Activated CD8-positive, alpha-beta memory T cell treated with anti-CD3 and anti-CD28 coated beads for 1 hour (primary cell): ENCODE measurements around the gene ALPL.

Source experiments
- DNase-seq, 2 donors: peaks; one replicate each; pipeline ENCODE4 v3.0.0-alpha.2; 2020; ENCODE audit warnings: low read depth in 1 of 2; ENCODE audit errors: extremely low read depth in 1 of 2

ALPL gene

DNA sequence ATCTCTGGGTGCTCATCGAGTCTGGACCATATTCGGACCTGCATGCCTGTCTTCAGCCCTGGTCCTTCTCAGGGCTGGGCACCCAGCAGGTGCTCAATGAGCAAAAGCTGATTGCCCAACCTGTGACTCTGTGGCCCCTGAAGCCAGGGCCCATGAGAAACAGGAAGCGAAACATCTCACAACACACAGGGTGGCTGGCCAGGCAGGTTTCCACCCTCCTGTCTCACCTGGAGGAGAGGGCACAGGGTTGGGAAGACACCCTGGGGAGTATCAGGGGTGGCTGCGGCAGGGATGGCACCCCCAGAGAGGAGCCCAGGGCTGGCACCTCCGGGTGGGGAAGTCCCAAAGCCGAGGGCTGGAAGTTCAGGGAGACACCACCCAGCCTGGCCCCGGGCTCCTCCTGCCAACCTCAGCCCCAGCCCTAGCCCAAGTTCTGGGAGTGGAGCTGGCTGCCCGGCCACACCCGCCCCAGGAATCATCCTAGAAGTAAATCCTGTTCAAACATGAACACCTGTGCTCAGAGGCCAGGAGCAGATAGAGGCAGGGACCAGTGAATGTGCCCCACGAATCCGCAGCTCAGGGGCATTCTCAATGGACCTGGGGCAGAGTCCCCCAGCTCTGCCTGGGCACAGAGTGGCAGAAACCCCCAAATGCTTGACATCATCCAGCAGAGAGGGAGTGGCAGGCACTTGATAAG, 105.3 kb downstream of the ALPL start:
- no peak for DNase-seq

DNA sequence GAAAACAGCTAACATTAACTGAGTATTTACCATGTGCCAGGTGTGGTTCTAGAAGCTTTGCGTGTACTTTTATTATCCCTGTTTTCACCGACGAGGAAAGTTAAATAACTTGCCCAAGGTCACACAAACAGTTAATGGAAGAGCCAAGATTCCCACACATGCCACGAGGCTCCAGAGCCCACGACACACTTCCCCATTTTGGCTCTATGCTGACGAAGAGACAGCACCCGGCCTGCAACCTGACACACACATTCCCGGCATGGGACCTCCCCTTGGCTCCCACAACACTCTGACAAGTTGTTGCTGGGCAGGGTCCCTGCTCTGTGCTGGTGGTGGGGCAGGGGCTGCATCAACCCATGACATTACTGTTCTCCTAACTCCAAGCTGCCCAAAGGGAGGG, 107.1 kb downstream of the ALPL start:
- no peak for DNase-seq

DNA sequence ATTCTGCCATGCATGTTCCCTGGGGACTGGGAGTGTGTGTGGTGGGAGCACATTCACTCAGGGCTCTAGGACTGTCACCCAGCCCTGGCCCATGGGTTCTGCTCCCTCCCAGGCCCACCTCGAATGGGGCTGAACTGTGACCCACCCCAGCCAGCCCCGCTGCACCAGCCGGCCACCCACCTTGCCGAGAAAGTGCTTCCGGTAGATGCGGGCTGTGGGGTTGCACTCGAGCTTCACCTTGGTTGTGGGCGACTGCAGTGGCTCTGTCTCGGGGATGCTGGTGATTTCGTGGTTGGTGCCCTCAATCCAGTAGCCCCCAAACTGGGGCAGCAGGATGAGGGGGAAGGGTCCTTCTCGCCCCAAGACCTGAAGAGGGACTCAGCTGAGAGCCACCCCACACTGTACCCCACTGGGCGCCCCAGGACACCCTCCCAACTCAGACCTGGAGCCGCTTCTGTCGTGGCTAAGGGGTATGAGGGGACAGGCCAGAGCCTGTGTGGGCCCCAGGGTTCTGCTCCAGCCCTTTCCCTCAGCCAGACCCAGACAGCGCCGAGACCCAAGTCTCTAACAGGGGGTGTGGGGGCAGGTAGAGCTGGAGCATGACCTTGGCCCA, 108.0 kb downstream of the ALPL start:
- no peak for DNase-seq

DNA sequence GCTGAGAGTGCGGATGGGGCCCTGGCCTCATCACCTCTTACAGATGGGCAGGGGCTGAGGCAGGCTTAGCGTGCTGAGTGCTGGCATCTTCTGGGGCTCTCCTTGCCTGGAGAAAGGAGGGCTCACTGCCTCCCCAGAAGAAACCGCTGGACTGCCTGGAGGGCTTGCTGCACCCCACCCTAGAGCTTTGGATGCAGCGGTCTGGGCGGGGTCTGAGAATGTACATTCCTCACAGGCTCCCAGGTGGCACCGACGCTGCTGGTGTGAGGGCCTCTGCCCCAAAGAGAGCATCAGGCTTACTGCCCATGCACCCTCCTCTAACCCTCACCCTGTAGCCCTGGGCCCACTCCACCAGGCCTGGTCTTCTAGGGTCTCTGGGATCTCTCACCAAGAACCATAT, 108.8 kb downstream of the ALPL start:
- DNase-seq: no peak

DNA sequence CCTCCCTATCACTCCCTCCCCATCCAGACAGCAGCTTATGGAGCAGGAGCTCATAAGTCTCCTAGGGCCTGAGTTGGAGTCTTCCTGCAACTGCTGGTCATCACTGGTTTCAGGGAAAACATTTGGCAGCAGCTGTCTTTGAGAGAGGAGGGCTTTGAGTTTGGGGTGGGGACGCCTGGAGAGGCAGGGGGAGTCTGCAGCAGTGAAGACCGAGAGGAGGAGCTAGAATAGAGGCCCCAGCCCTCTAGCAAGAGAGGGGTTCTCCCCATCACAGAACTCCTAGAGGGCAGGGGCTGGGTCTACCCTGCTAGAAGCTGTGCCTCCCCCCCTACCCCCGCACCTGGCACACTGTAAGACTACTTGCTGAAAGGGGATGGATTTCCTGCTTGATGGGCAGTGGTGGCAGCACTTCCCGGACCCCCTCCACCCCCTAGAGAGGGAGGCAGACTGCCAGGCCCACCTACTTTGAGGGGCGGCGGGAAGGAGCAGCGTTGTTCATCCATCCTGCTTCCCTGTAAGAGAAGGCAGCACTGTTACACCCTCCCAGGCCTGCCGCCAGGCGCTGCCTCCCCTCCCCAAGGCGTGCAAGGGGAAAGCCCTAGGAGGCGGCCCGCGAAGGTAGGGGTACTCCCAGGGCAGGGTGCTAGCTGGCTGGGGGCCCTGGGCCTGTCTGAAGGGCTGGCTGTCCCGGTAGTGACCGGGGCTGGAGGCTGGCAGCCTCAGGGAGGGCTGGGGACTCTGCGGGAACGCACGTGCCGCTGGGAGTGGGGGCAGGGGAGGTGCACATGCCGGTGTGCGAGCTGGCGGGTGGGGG, 109.5 kb downstream of the ALPL start:
- no peak for DNase-seq

DNA sequence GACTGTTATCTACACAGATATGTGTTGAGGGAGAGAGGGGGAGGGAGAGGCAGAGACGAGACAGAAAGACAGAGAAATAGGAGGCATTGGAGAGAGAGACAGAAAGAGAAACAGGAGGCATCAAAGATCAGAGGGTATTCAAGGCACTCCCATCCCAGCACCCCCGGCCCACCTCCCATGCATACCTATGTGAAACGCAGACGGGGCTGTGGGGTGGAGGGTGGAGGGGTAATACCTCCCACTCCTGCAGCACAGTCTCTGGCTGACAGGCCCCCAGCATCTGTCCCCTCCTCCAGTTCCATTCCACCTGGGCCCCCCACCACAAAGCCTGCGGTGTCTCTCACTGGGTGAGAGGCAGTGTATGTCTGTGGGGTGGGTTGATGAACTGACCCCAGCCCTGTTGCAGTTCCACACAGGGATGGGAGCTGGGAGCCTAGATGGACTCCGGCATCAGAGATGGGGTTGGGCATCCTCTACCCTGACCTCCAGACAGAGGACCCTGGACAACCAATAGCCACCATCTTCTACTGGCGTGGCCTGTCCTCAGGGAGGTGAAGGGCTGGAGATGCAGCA, 110.2 kb downstream of the ALPL start:
- no peak for DNase-seq

DNA sequence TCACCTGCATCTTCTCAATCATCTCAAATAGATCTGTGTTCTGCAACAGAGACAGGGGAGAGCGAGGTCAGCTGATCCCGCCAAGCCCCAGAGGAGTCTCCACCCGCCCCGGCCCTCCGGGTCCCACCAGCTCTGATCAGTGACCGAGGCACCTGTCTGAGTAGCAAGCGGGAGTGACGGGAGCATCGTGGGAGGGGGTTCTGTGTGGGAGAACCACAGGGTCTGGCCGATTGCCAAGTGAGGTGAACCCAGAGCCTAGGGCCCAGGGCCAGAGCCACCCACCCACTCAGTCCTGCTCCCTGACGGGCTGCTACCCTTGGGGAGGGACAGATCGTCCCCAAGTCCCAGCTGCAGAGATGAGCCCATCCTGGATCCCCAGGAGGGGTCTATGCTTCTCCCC, 110.8 kb downstream of the ALPL start:
- DNase-seq: no peak

DNA sequence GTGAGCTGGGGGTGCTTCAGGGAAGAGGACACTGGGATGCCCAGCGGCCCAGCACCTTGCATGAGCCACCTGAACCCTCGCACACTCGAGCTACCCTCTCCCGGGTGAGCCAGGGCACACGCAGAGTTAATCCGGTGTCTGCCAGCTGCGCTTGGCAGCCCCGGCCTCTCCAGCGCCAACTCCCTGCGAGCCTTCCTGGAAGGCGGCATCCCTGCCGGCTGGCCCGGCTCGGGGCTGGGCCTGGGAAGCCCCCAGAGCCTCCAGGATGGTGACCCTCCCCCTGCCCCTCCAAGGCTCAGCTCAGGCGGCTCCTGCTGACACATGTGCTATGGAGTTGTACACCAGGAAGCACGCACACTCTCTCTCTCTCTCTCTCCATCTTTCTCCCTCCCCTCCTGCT, 111.3 kb downstream of the ALPL start:
- DNase-seq: no peak

DNA sequence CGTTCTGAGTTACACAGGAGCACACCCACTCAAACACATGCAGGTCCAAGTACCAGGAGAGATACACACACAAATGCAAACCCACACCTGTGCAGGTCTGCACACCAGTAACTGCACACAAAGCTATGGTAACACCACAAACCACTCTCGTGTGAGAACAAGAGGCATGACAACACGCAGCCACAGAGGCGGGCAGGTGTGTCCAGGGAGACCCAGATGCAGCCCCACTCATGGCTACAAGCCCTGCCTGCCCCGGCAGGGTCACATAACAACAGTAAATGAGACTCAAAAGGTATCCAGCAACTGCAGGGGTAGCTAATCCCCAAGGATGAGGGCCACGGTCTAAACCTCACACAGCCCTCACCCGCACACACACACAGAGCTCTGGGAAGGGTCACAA, 111.8 kb downstream of the ALPL start:
- DNase-seq: no peak

DNA sequence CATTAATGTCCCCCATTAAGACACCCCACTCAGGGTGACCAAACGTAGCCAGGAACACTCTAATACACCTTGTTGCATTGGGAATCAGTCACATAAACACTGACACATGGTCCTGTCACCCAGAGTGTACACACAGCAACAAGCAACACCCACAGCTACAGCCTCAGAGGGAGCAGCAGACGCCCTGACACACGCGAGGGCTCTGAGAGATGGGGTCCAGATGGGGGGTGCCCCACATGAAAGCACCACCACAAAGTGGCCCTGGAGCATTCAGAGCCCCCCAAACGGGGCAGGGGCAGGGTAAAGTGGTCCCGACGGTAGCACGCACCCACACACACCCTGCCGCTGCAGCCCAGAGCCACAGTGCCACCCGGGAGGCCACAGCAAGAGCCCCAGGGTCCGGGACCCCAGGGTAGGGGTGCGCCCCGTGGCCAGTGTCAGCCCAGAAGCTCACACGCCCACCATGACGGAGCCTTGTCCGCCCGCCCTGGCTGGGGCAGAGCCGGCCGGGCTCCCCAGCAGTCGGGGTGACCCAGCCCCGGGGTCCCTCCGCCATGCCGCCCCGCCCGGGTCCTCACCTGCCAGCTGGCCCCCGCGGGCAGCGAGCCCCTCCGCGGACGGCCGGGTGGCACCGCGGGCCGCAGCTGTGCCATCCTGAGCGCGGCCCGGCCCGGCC, 112.7 kb downstream of the ALPL start:
- DNase-seq: no peak

DNA sequence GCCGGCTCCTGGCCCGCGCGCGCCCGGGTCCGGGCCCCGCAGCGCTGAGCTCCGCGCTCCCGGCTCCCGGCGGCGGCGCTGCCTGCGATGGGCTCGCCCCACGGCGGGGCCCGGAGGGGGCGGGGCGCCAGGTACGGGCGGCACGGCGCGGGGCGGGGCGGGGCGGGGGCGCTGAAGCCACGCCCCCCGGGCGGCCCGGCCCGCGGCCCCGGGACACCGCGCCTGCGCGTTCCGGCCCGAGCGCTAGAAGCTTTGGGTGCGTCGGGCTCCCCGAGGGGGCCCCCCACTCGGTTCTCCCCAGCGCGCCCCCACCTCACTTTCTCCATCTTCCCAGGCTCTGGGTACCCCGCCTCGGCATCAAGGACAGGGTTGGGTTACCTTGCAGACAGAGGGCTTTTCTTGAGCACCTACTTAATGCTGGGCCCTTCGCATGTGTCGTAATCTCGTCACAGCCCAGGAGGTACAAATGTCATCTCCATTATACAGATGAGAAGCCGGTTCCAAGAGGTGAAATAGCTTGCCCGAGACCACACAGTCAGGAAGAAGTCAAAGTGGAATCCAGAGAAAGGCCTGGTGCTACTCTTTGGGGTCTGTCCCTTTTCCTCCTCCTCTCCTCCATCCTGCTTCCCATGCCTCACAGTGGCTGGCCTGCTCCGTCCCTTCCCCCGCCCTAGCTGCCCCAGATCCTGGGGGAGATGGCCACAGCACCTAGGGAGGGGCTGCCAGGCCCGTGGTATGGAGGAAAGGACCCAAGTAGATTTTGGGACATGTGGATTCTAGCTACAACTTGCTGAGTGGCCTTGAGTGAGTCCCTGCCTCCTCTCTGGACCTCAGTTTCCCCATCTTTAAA, 113.5 kb downstream of the ALPL start:
- peak in 1 of 2 donors; percentile 24 for DNase-seq

DNA sequence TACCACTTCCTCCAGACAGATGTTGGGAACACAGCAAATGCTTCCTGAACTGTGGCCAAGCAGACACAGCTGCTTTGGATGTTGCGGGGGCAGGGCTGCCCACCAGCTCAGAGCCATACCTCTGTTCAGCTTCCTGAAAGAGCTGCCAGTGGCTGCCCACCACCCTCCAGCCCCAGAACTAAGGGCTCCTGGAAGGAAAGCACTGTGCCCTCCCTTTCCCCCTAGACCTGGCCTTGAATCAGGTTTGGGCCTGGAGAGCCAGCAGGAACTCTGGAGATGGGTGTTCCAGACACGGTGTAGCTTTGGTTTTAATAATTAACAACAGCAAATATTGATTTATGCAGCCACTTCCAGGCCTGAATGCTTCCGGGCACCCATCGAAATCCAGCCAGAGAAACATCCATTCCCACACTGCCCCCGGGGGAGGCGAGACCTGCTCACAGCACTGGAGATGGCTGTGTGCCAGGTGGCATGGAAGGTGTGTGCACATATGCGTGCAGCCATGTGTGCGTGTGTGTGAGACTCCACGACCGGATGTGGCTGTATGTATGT, 114.3 kb downstream of the ALPL start:
- no peak for DNase-seq

DNA sequence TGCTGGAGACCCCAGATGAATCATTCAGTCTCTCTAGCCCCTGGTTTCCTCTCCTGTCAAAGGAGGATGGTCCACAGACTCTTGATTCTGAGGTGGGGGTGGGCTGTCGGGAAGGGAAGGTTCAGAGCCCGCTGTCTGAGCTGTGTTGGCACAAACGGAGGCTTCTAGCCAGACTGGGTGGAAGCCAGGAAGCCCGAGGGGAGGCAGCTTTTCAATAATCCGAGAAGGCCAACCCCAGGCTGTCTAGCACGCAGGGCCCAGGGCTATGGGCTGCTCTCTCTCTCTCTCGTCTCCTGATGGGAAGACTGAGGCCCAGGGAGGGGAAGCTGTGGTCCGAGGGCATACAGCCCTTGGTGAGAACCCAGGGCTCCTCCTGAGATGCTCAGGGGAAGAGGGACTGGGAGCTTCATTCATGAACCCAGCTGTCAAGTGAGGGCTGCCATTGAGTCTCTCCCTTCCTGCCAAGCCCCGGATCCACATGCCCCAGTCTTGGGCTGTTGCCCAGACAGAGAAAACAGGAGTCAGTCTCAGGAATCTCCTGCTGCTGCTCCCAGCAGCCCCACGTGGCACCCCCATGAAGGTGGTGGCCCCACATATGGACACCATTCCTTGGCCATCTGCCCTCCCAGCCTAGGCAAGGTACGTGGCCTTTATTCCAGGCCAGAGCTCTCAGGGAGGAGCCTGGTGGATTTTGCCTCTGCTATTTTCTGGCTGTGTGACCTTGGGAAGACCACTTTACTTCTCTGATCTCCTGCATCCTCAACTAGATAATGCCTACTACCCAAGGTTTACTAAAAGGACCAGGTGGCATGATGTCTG, 115.6 kb downstream of the ALPL start:
- DNase-seq: no peak

DNA sequence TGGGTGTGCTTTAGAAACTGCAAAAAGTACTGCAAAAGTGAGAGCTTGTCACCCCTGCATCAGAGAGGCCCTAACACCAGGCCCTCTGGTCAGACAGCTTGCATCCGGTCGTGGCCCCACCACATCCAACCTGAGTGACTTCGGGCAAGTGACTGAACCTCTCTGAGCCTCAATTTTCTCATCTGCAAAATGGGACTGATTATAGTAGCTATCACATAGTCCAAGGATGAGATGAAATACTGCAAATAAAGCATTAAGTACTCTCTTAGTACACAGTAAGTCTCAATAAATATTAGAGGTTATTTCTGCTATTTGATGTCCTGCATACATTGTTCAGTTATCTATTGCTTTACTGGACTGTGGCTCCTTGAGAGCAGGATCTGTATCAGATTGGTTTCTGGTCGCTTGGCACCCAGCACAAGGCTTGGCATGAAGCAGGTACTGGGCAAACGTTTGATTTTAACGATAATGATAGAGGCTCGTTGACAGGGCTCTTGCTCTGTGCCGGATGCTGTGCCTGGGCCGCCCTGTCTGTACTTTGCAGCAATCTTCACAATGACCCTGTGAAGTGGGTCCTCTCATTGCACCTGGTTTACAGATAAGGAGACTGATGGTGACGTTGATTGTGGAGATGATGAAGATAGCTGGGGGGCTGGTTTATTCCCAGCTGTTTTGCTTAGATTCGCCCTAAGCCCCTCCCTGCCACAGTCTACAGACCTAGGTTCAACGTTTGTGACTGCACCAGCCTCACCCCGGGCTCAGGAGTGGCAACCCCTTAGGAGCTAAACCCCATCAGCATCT, 116.4 kb downstream of the ALPL start:
- no peak for DNase-seq

DNA sequence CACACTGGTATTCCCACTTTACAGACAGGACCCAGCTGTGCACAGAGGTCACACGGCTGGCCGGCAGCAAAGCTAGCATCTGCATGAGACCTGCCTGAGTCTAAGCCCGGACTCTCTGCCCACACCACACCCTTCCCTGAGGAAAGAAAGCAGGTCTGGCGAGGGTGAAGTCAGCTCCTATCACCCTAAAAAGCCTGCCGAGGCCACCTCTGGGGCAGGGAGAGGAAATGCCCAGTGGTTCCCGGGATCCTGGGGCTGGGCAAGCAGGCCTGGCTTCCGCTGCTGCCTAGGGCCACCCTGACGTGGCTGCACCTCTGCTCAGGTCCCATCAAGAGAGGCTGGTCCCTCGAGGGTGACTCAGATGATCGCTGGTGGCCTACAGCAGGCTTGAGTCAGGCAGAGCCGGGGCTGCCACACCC, 117.7 kb downstream of the ALPL start:
- DNase-seq: no peak
